Activated naive CD4-positive, alpha-beta T cell treated with anti-CD3 and anti-CD28 coated beads, Interleukin-2, amount 50 U/mL, for 16 hours (primary cell): Measurements from ENCODE around the gene PRDM16.

ENCODE experiments used
- DNase-seq: peaks from one replicate; pipeline ENCODE4 v3.0.0-alpha.2; 2020

Gene PRDM16

GRCh38 chr1:3055051-3055450 lies 14.0 kb upstream of the PRDM16 start:
- DNase-seq = no peak

- DNase-seq = no peak
These were observed 12.4 kb upstream of the PRDM16 start for GRCh38 chr1:3056641-3057040.

GRCh38 chr1:3058263-3059030 lies 10.6 kb upstream of the PRDM16 start:
- DNase-seq = no peak

GRCh38 chr1:3060127-3060526 lies 8.9 kb upstream of the PRDM16 start:
- DNase-seq = no peak

GRCh38 chr1:3060601-3061551 lies 8.1 kb upstream of the PRDM16 start:
- no peak for DNase-seq

- DNase-seq = no peak
These were observed 7.4 kb upstream of the PRDM16 start for GRCh38 chr1:3061566-3061965.

GRCh38 chr1:3061981-3062615 lies 6.9 kb upstream of the PRDM16 start:
- no peak for DNase-seq

- DNase-seq = no peak
These were observed 6.2 kb upstream of the PRDM16 start for GRCh38 chr1:3062616-3063378.

- DNase-seq = no peak
These were observed 5.4 kb upstream of the PRDM16 start for GRCh38 chr1:3063379-3064295.

- DNase-seq = no peak
These were observed 4.6 kb upstream of the PRDM16 start for GRCh38 chr1:3064296-3064850.

- no peak for DNase-seq
These were observed 4.1 kb upstream of the PRDM16 start for GRCh38 chr1:3064901-3065300.

GRCh38 chr1:3065396-3065795 lies 3.6 kb upstream of the PRDM16 start:
- DNase-seq = no peak

GRCh38 chr1:3065797-3066196 lies 3.2 kb upstream of the PRDM16 start:
- DNase-seq = no peak

- no peak for DNase-seq
These were observed 2.7 kb upstream of the PRDM16 start for GRCh38 chr1:3066250-3066711.

GRCh38 chr1:3066826-3067225 lies 2.2 kb upstream of the PRDM16 start:
- DNase-seq = no peak

- no peak for DNase-seq
These were observed 1.7 kb upstream of the PRDM16 start for GRCh38 chr1:3067301-3067670.

- no peak for DNase-seq
These were observed 1.1 kb upstream of the PRDM16 start for GRCh38 chr1:3067671-3068563.

- DNase-seq = no peak
These were observed 697 bp downstream of the PRDM16 start for GRCh38 chr1:3069491-3070308.

- DNase-seq = no peak
These were observed 1.3 kb downstream of the PRDM16 start for GRCh38 chr1:3070309-3070643.
